Spinal cord (tissue), 10 donors: Measurements from ENCODE around the gene DDIT4L. TPM values are rescaled to one million over a fixed set of nuclear protein-coding genes. Genes with fewer than 3 reads are reported as not detected.
A peak's percentile ranks its signal among the peaks of the same experiment; 100 is the strongest.

Source experiments
- DNase-seq, 6 donors: peaks; one replicate each; pipeline versions ENCODE4 v3.0.0 to v3.0.0-alpha.2; 2013 to 2015; ENCODE audit warnings: low spot score in 6 of 6, low read depth in 4 of 6
- H3K27ac ChIP-seq: one replicate; pipeline ENCODE4 v1.5.1; 2013; ENCODE audit warnings: low read depth, low read length, control low read depth
- H3K27me3 ChIP-seq: one replicate; pipeline ENCODE4 v1.6.1; 2013; ENCODE audit warnings: low read length; ENCODE audit not compliant: control insufficient read depth, insufficient read depth
- H3K36me3 ChIP-seq: one replicate; pipeline ENCODE4 v1.6.1; 2013; ENCODE audit warnings: low read length; ENCODE audit not compliant: control insufficient read depth, insufficient read depth
- H3K4me1 ChIP-seq: one replicate; pipeline ENCODE4 v1.6.1; 2013; ENCODE audit warnings: low read length; ENCODE audit not compliant: control insufficient read depth, insufficient read depth
- H3K4me3 ChIP-seq: one replicate; pipeline ENCODE4 v1.5.1; 2013; ENCODE audit warnings: low read depth, low read length, control low read depth
- H3K9me3 ChIP-seq: one replicate; pipeline ENCODE4 v1.6.1; 2013; ENCODE audit warnings: low read length; ENCODE audit not compliant: control insufficient read depth, insufficient read depth
- WGBS: methylation state at CpG from one replicate; pipeline ENCODE4 v1.1.5; 2013; ENCODE audit warnings: missing lambda C conversion rate; ENCODE audit not compliant: insufficient coverage; 5-methylcytosine and 5-hydroxymethylcytosine counted together
- polyA plus RNA-seq, 2 donors: library from polyadenylated mRNA; unstranded; fragments of 120-200 nt; gene quantifications; one replicate each; pipeline ENCODE4 v1.2.1, GENCODE V29; 2013; ENCODE audit not compliant: insufficient read length in 2 of 2
- total RNA-seq, 2 donors: library from RNA; depleted of rRNA in 1 of 2; stranded (reverse); fragments of 120-200 nt in 1 of 2; fragments of >200 nt in 1 of 2; gene quantifications; one replicate each; pipeline versions ENCODE4 v1.2.3 to v1.2.4, GENCODE V29; 2013 to 2014
- donor health status: healthy.

The DDIT4L gene
- total and polyA plus RNA-seq, 4 donors, result 4.3 to 7.4 (median 4.8) TPM

DNA sequence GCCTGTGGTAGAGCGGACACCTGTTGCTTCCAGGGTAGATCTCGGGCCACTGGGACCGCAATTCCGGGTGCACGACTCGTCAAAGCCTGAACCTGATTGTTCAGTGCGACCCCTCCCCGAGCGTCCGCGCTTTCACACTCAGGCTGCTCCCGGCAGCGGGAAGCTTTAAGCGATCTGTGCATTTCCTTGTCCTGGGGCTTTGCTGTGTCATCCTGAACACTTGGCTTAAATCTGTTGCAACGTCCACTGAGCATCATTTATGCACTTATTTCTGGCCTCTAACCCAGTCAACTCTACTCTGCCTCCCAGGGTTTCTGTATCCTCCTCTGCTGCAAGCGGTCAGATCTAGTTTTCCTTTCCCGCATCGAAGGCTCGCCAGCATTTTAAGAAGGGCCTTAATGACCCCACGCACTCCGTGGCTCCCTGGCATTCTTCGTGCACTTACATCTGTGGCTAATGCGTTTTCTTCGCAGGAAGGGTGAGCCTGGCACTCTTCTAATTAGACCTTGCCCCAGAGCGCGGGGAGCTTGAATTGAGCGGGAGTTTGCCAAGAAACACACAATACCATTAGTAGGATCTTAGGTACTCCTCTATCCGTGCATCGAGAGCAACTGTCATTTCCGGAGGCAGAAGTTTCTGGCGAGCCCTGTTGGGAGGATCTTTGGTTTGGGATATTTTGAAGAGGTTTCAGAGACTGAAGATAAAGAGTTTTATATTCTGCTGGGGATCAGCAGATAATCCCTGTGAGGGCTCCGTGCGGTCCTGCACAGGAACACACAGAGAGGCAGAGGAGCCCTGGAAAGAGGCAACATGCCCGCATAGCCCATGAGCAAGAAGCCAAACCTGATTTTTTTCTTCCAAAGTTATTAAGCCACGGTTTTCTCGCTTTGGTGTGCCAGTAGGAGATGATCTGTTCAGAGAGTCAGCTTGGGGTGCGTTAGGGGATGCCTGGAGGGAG is 654 bp upstream of the DDIT4L start:
- H3K9me3 ChIP-seq, result no peaks in the 10 kb centered on the region
- DNase-seq, result peak in 2 of 6 donors; percentile 46 to 62
- H3K36me3 ChIP-seq, result no peaks in the 10 kb centered on the region
- peak overlapping the region; percentile 56 for H3K4me3 ChIP-seq
- 15% methylated on average over 30 of the region's 37 CpGs for WGBS
- no peak overlapping the region for H3K27ac ChIP-seq
- H3K4me1 ChIP-seq, result peaks cover 18% of the 10 kb centered on the region
- peaks cover 9% of the 10 kb centered on the region for H3K27me3 ChIP-seq

DNA sequence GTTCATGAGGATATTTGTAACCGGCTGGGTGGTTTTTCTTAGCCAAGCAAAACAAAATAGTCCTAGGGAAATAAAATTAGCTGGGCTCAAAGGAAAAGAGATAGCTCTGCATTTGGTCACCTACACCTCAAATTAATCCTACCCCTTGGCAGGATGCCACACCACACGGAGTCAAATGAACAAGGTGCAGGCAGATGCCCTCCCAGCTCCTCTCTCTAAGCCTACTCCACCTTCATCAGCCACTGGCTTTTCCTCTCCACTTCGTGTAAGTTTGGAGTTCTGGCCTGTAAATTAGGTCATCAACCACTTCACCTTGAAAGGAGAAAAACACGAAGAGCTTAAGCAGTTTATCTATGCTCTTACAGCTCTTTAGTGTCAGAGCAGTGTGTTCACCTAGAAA is 1.4 kb downstream of the DDIT4L start:
- Histone ChIP-seq H3K9me3 (no peaks in the 10 kb centered on the region), H3K27me3 (peaks cover 9% of the 10 kb centered on the region), H3K4me3 (no peak overlapping the region), H3K36me3 (no peaks in the 10 kb centered on the region), H3K27ac (no peak overlapping the region), H3K4me1 (peaks cover 18% of the 10 kb centered on the region)
- peak in 1 of 6 donors; percentile 5 for DNase-seq
- WGBS, result 17% methylated on average over 1 of the region's 4 CpGs

DNA sequence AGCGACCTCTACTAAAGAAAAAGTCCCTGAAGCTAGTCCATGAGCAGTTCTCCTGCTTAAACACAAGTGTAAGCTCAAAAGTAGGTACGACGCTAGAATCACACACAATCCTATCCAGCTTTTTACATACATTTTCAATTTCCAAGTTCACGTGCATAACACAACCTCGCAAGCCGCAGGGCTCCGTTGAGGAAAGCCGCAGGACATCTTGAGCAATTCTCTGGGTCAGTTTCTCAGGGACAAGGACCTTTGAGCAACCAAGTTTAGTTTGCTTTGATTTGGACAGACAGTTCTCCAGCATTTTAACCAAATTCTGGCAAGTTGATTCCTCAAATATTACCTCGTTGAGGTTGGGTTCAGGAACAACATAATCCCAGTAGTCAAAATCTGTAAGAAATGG is 2.5 kb downstream of the DDIT4L start:
- no peak overlapping the region for H3K27ac ChIP-seq
- WGBS, result 90% methylated on average over 8 of the region's 9 CpGs

DNA sequence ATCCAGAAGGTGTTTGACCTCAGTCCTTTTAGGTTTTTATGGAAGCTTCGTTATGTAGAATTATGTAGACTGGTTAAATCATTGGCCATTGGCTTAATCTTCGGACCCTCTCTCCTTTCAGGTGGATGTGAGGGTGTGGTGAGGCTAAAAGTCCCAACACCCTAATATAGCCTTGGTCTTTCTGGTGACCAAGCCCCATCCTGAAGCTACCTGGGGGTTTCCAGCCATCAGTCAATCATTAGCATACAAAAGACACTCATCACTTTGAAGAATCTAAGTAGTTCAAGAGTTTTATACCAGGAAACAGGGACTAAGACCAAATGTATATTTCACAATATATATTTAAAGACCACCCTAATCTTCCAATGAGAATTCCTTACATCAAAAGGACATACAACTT is 5.5 kb downstream of the DDIT4L start:
- peaks cover 3% of the 10 kb centered on the region for H3K4me1 ChIP-seq
- H3K4me3 ChIP-seq, result no peak overlapping the region
- H3K36me3 ChIP-seq, result no peaks in the 10 kb centered on the region
- no peaks in the 10 kb centered on the region for H3K9me3 ChIP-seq
- no CpG with 5 or more reads among the region's 2 CpGs for WGBS
- no peak for DNase-seq
- H3K27ac ChIP-seq, result no peak overlapping the region
- H3K27me3 ChIP-seq, result no peaks in the 10 kb centered on the region

More for the DNA sequence above, 2.5 kb downstream of the DDIT4L start:
- Histone ChIP-seq H3K4me1 (peaks cover 18% of the 10 kb centered on the region), H3K9me3 (no peaks in the 10 kb centered on the region), H3K4me3 (no peak overlapping the region), H3K36me3 (no peaks in the 10 kb centered on the region), H3K27me3 (peaks cover 9% of the 10 kb centered on the region)
- DNase-seq, result no peak

DNA sequence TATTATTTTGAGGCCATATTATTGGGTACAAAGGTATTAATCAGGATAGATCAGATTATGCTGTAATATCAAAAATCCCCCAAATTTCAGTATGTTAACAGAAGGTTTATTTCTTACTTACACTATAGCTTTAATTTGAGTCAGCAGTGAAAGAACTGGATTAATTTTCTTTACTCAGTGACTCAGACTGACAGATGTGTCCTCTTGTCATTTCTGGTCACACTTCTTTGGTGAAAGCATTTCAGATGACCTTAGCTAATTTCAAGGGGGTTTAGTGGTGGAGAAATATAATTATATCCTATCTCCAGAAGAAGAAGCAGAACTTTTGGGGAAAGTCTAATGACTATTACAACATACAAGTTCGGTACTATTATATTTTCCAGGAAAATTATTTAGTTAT is 12.4 kb downstream of the DDIT4L start:
- Histone ChIP-seq H3K4me1 (no peaks in the 10 kb centered on the region), H3K4me3 (no peak overlapping the region), H3K36me3 (no peaks in the 10 kb centered on the region), H3K27ac (no peak overlapping the region), H3K9me3 (no peaks in the 10 kb centered on the region), H3K27me3 (no peaks in the 10 kb centered on the region)
- no peak for DNase-seq
- WGBS, result no CpG with 5 or more reads among the region's 1 CpG

DNA sequence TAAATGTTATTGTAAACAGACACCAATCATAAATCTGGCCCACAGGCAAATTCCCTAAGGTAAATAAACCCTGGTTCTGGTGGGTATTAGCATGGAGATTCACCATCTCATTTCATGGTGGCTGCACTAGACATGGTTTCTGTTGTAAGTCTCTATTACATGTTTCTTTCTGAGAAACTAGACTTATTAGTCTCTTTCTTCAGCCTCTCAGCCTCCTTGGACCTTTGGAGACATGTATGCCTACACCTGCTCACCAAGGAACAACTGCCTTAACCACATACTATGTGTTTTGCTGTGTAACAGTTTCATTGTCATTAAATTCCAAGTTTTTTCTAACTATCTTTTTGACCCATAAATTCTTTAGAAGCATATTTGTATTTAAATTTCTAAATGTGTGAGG is 13.1 kb downstream of the DDIT4L start:
- DNase-seq, result no peak
- no peaks in the 10 kb centered on the region for H3K4me1 ChIP-seq
- H3K4me3 ChIP-seq, result no peak overlapping the region
- no peaks in the 10 kb centered on the region for H3K36me3 ChIP-seq
- H3K27ac ChIP-seq, result no peak overlapping the region
- H3K27me3 ChIP-seq, result no peaks in the 10 kb centered on the region
- H3K9me3 ChIP-seq, result no peaks in the 10 kb centered on the region

DNA sequence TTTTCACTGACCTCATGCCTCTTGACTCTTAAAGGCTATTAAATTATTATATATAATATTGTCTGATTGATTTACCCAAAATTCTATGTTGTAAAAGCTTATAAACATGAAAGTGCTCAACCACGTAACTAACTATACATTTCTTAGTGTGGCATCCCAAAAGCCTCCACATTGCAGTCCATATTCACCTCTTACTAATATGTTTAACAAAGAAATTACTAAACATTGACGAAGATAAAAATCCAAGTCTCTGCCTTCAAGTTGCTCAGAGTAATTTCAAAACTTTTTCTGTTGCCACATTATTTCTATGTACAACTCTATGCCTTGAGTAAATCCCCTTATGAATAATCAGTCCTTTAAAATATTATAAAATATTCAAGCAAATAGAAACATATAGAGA is 14.4 kb downstream of the DDIT4L start:
- Histone ChIP-seq H3K27me3 (no peaks in the 10 kb centered on the region), H3K36me3 (no peaks in the 10 kb centered on the region), H3K4me3 (no peak overlapping the region), H3K27ac (no peak overlapping the region), H3K9me3 (no peaks in the 10 kb centered on the region), H3K4me1 (no peaks in the 10 kb centered on the region)
- no peak for DNase-seq
- WGBS, result 83% methylated on average over 1 of the region's 2 CpGs

DNA sequence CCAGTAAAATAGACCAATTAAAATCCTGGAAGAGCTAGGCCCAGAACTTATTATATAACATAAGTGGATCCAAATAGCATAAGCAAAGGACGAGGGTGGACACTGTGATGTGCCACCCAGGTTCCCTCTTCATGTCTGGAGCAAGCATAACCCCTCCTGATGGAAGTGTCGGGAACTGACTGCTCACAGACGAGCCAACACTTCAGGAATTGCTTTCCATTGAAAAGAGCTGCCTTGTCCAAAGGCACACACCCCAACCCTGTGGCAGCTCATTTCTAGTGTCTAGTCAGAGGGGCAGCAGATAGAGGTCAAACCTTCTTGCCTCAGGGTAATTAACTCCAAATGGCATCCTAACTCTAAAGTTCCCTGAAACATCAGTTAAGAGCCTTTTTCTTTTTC is 15.3 kb downstream of the DDIT4L start:
- no peak for DNase-seq
- Histone ChIP-seq H3K4me3 (no peak overlapping the region), H3K9me3 (no peaks in the 10 kb centered on the region), H3K4me1 (no peaks in the 10 kb centered on the region), H3K27ac (no peak overlapping the region), H3K27me3 (no peaks in the 10 kb centered on the region), H3K36me3 (no peaks in the 10 kb centered on the region)
- 82% methylated on average over 3 of the region's 3 CpGs for WGBS

DNA sequence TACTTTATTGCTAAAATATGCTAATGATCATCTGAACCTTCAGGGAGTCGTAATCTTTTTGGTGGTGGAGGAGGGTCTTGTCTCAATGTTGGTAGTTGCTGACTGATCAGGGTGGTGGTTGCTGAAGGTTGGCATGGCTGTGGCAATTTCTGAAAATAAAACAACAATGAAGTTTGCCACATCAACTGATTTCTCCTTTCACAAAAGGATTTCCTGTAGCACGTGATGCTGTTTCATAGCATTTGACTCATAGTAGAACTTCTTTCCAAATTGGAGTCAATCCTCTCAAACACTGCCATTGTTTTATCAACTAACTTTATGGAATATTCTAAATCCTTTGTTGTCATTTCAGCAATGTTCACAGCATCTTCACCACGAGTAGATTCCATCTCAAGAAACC is 19.3 kb downstream of the DDIT4L start:
- 95% methylated on average over 2 of the region's 3 CpGs for WGBS
- no peaks in the 10 kb centered on the region for H3K36me3 ChIP-seq
- no peaks in the 10 kb centered on the region for H3K4me1 ChIP-seq
- H3K9me3 ChIP-seq, result no peaks in the 10 kb centered on the region
- DNase-seq, result no peak
- H3K27ac ChIP-seq, result no peak overlapping the region
- no peak overlapping the region for H3K4me3 ChIP-seq
- H3K27me3 ChIP-seq, result no peaks in the 10 kb centered on the region
